PC-9 (cell line): ENCODE measurements around the gene GRIN2A. TPM values are rescaled to one million over a fixed set of nuclear protein-coding genes. Genes with fewer than 3 reads are reported as not detected.

Experiments
- BruUV-seq: library from RNA; stranded (reverse); fragments of 400-500 nt; replicated peaks from 2 replicates; lab custom pipeline; 2021; lab: Mats Ljungman, UMichigan
- CTCF ChIA-PET: fragments of 300-600 bp; sonication (Branson Sonifier 250); formaldehyde crosslinking; loops from one replicate; lab custom pipeline; 2022; ENCODE audit warnings: antibody characterized with exemption; lab: Charles Lee
- POLR2A ChIA-PET: fragments of 300-600 bp; sonication (Branson Sonifier 250); formaldehyde crosslinking; loops from one replicate; lab custom pipeline; 2022; ENCODE audit warnings: antibody characterized with exemption; ENCODE audit not compliant: unreplicated experiment; lab: Charles Lee
- DNase-seq, 2 experiments: peaks; one replicate each; pipeline versions ENCODE4 v3.0.0 to v3.0.0-alpha.2; 2015 to 2022; ENCODE audit warnings: mixed read lengths in 1 of 2
- H2AFZ ChIP-seq: fragments of 200-600 bp; sonication (generic); 2 replicates; pipeline ENCODE4 v1.8.1; 2017; ENCODE audit warnings: antibody characterized with exemption
- H3F3A ChIP-seq: fragments of 200-600 bp; sonication (generic); 2 replicates; pipeline ENCODE4 v1.8.1; 2017; ENCODE audit warnings: antibody characterized with exemption, mild to moderate bottlenecking, low read depth; ENCODE audit not compliant: insufficient read depth
- H3K27ac ChIP-seq: fragments of 200-600 bp; sonication (generic); 2 replicates; pipeline ENCODE4 v1.6.1; 2016; ENCODE audit warnings: mixed run types
- H3K27me3 ChIP-seq: fragments of 200-600 bp; sonication (generic); 2 replicates; pipeline ENCODE4 v1.6.1; 2016; ENCODE audit warnings: low read depth, mixed run types; ENCODE audit not compliant: insufficient read depth
- H3K36me3 ChIP-seq: fragments of 200-600 bp; sonication (generic); 2 replicates; pipeline ENCODE4 v1.6.1; 2016; ENCODE audit warnings: low read depth, mixed run types
- H3K4me1 ChIP-seq: fragments of 200-600 bp; sonication (generic); replicated peaks from 2 replicates; pipeline ENCODE4 v1.6.1; 2016; ENCODE audit warnings: mixed run types; ENCODE audit not compliant: insufficient read depth
- H3K4me2 ChIP-seq: fragments of 200-600 bp; sonication (generic); 2 replicates; pipeline ENCODE4 v1.6.1; 2017; ENCODE audit warnings: mixed run types
- H3K4me3 ChIP-seq: fragments of 200-600 bp; sonication (generic); 2 replicates; pipeline ENCODE4 v1.6.1; 2016; ENCODE audit warnings: mixed run types
- H3K79me2 ChIP-seq: fragments of 200-600 bp; sonication (generic); 2 replicates; pipeline ENCODE4 v1.6.1; 2017; ENCODE audit warnings: low read depth, mixed run types
- H3K9me2 ChIP-seq: fragments of 200-600 bp; sonication (generic); 2 replicates; pipeline ENCODE4 v1.8.1; 2017; ENCODE audit warnings: mild to moderate bottlenecking; ENCODE audit not compliant: insufficient read depth
- H3K9me3 ChIP-seq: fragments of 200-600 bp; sonication (generic); 2 replicates; pipeline ENCODE4 v1.8.1; 2016; ENCODE audit warnings: low read depth; ENCODE audit not compliant: insufficient read depth
- H4K20me1 ChIP-seq: fragments of 200-600 bp; sonication (generic); 2 replicates; pipeline ENCODE4 v1.8.1; 2017; ENCODE audit not compliant: insufficient read depth
- CTCF ChIP-seq: fragments of 200-600 bp; sonication (generic); conservative IDR thresholded peaks from 2 replicates; pipeline ENCODE4 v1.6.1; 2017; ENCODE audit warnings: mixed run types, antibody characterized with exemption, mild to moderate bottlenecking, moderate library complexity
- EZH2 ChIP-seq: fragments of 200-600 bp; sonication (generic); IDR thresholded peaks from 2 replicates; pipeline ENCODE4 v1.8.0; 2017; ENCODE audit warnings: antibody characterized with exemption, low read depth
- intact Hi-C: fragments of 100-400 bp; cut with micrococcal nuclease; formaldehyde crosslinking; loops from one replicate; pipeline ENCODE4 v1.10.0; 2022; ENCODE audit not compliant: unreplicated experiment
- total RNA-seq: library from RNA; stranded (reverse); gene quantifications from 2 replicates; pipeline ENCODE4 v1.2.3, GENCODE V29; 2021

Gene GRIN2A
- total RNA-seq, 1 experiment from 2014 or later, result not detected

GRCh38 chr16:9908613-9909012, 273.6 kb downstream of the GRIN2A start:
- H3F3A ChIP-seq, result no peaks in the 10 kb centered on the region
- H3K4me3 ChIP-seq, result no peak overlapping the region
- no peaks in the 10 kb centered on the region for H3K9me3 ChIP-seq
- no peak for DNase-seq
- ChIA-PET CTCF (no interaction called here), POLR2A (no interaction called here)
- no TSS peak for BruUV-seq
- intact Hi-C loops, result no loop called here
- no peaks in the 10 kb centered on the region for H4K20me1 ChIP-seq
- H3K4me1 ChIP-seq, result no peaks in the 10 kb centered on the region
- no peak overlapping the region for H3K27ac ChIP-seq
- TF ChIP-seq CTCF (no peak), EZH2 (no peak)
- no peak overlapping the region for H2AFZ ChIP-seq
- no peak overlapping the region for H3K4me2 ChIP-seq
- H3K27me3 ChIP-seq, result peaks cover 21% of the 10 kb centered on the region
- H3K36me3 ChIP-seq, result no peaks in the 10 kb centered on the region
- no peaks in the 10 kb centered on the region for H3K79me2 ChIP-seq
- no peaks in the 10 kb centered on the region for H3K9me2 ChIP-seq

- TF ChIP-seq CTCF, result no peak
- no peak for TF ChIP-seq EZH2
- Histone ChIP-seq H3K9me2 (no peaks in the 10 kb centered on the region), H3K79me2 (no peaks in the 10 kb centered on the region), H3K36me3 (no peaks in the 10 kb centered on the region), H3K4me2 (no peak overlapping the region), H3K9me3 (no peaks in the 10 kb centered on the region), H3F3A (no peaks in the 10 kb centered on the region), H4K20me1 (no peaks in the 10 kb centered on the region), H3K27me3 (peaks cover 25% of the 10 kb centered on the region), H3K4me1 (no peaks in the 10 kb centered on the region), H3K27ac (no peak overlapping the region), H3K4me3 (no peak overlapping the region), H2AFZ (no peak overlapping the region)
- no peak for DNase-seq
- intact Hi-C loops, result no loop called here
- ChIA-PET CTCF (no interaction called here), POLR2A (interaction anchor here (0.6 kb wide), 1 partner anchor 676 kb away, joined by 3 read pairs; no protein-coding TSS in a partner anchor)
- no TSS peak for BruUV-seq
These were observed 274.5 kb downstream of the GRIN2A start for GRCh38 chr16:9907752-9908151.

GRCh38 chr16:9906218-9906617, 276.0 kb downstream of the GRIN2A start:
- no peak overlapping the region for H2AFZ ChIP-seq
- H4K20me1 ChIP-seq, result no peaks in the 10 kb centered on the region
- intact Hi-C loops, result no loop called here
- ChIA-PET POLR2A (no interaction called here), CTCF (no interaction called here)
- DNase-seq, result no peak
- H3K36me3 ChIP-seq, result no peaks in the 10 kb centered on the region
- TF ChIP-seq CTCF, result no peak
- TF ChIP-seq EZH2, result no peak
- H3F3A ChIP-seq, result no peaks in the 10 kb centered on the region
- H3K27me3 ChIP-seq, result peaks cover 36% of the 10 kb centered on the region
- no peaks in the 10 kb centered on the region for H3K4me1 ChIP-seq
- no peaks in the 10 kb centered on the region for H3K79me2 ChIP-seq
- H3K27ac ChIP-seq, result no peak overlapping the region
- H3K9me2 ChIP-seq, result no peaks in the 10 kb centered on the region
- no TSS peak for BruUV-seq
- no peak overlapping the region for H3K4me3 ChIP-seq
- H3K4me2 ChIP-seq, result no peak overlapping the region
- no peaks in the 10 kb centered on the region for H3K9me3 ChIP-seq
